ENCODE results near the gene TIMP1. TPM values are rescaled to one million over a fixed set of nuclear protein-coding genes. Genes with fewer than 3 reads are reported as not detected.

Gene TIMP1
- total and polyA plus RNA-seq, 2 experiments from 2014 or later: 671 to 5,452 TPM

- TF ChIP-seq EZH2 (IDR thresholded peaks at IDR 0.05; ENCODE audit: borderline replicate concordance): no peak
- TF ChIP-seq CTCF (IDR thresholded peaks at IDR 0.05; ENCODE audit: poor library complexity): no peak
- TF ChIP-seq EZH2phosphoT487 (IDR thresholded peaks at IDR 0.05; ENCODE audit: low read depth, severe bottlenecking, unreplicated experiment): no peak
- no peak overlapping the region for H3K4me3 ChIP-seq
Measured at GRCh38 chrX:47611489-47611888, 29.3 kb downstream of the TIMP1 start.

GRCh38 chrX:47611926-47612325 lies 29.7 kb downstream of the TIMP1 start:
- Histone ChIP-seq H4K20me1 (ENCODE audit: insufficient read depth, poor library complexity, severe bottlenecking) (no peaks in the 10 kb centered on the region), H3K9me3 (ENCODE audit: low read depth) (no peaks in the 10 kb centered on the region), H2AFZ (no peak overlapping the region), H3K4me2 (no peak overlapping the region), H3K36me3 (replicated peaks; ENCODE audit: insufficient read depth, low read depth) (no peaks in the 10 kb centered on the region), H3K4me3 (no peak overlapping the region), H3K9me2 (replicated peaks; ENCODE audit: insufficient read depth) (no peaks in the 10 kb centered on the region), H3K4me1 (ENCODE audit: insufficient read depth) (no peaks in the 10 kb centered on the region), H3K27me3 (no peaks in the 10 kb centered on the region), H3K27ac (no peak overlapping the region), H3K79me2 (no peaks in the 10 kb centered on the region)
- TF ChIP-seq CTCF (IDR thresholded peaks at IDR 0.05; ENCODE audit: poor library complexity) (no peak), EZH2phosphoT487 (IDR thresholded peaks at IDR 0.05; ENCODE audit: low read depth, severe bottlenecking, unreplicated experiment) (no peak), EZH2 (IDR thresholded peaks at IDR 0.05; ENCODE audit: borderline replicate concordance) (no peak)
- 67% methylated on average over 2 of the region's 2 CpGs for WGBS (ENCODE audit: low lambda C conversion rate, missing lambda C conversion rate)
- no peak for DNase-seq (ENCODE audit: low spot score)

More at GRCh38 chrX:47611489-47611888, 29.3 kb downstream of the TIMP1 start:
- Histone ChIP-seq H3K9me2 (replicated peaks; ENCODE audit: insufficient read depth) (no peaks in the 10 kb centered on the region), H3K27me3 (no peaks in the 10 kb centered on the region), H3K27ac (no peak overlapping the region), H3K4me2 (no peak overlapping the region), H3K4me1 (ENCODE audit: insufficient read depth) (no peaks in the 10 kb centered on the region), H2AFZ (no peak overlapping the region), H3K36me3 (replicated peaks; ENCODE audit: insufficient read depth, low read depth) (no peaks in the 10 kb centered on the region), H4K20me1 (ENCODE audit: insufficient read depth, poor library complexity, severe bottlenecking) (no peaks in the 10 kb centered on the region), H3K9me3 (ENCODE audit: low read depth) (no peaks in the 10 kb centered on the region), H3K79me2 (no peaks in the 10 kb centered on the region)
- DNase-seq (ENCODE audit: low spot score): no peak
- 67% methylated on average over 2 of the region's 2 CpGs for WGBS (ENCODE audit: low lambda C conversion rate, missing lambda C conversion rate)

- Histone ChIP-seq H3K27me3 (no peaks in the 10 kb centered on the region), H3K4me2 (no peak overlapping the region), H3K9me2 (replicated peaks; ENCODE audit: insufficient read depth) (no peaks in the 10 kb centered on the region), H3K27ac (no peak overlapping the region), H2AFZ (no peak overlapping the region), H3K79me2 (no peaks in the 10 kb centered on the region), H3K4me1 (ENCODE audit: insufficient read depth) (no peaks in the 10 kb centered on the region), H3K36me3 (replicated peaks; ENCODE audit: insufficient read depth, low read depth) (no peaks in the 10 kb centered on the region), H3K4me3 (no peak overlapping the region), H3K9me3 (ENCODE audit: low read depth) (no peaks in the 10 kb centered on the region), H4K20me1 (ENCODE audit: insufficient read depth, poor library complexity, severe bottlenecking) (no peaks in the 10 kb centered on the region)
- DNase-seq (ENCODE audit: low spot score): no peak
- TF ChIP-seq EZH2phosphoT487 (IDR thresholded peaks at IDR 0.05; ENCODE audit: low read depth, severe bottlenecking, unreplicated experiment) (no peak), CTCF (IDR thresholded peaks at IDR 0.05; ENCODE audit: poor library complexity) (no peak), EZH2 (IDR thresholded peaks at IDR 0.05; ENCODE audit: borderline replicate concordance) (no peak)
Measured at GRCh38 chrX:47612418-47612817, 30.2 kb downstream of the TIMP1 start.

- WGBS (ENCODE audit: low lambda C conversion rate, missing lambda C conversion rate): 86% methylated on average over 5 of the region's 8 CpGs
Measured at GRCh38 chrX:47613082-47613481, 30.8 kb downstream of the TIMP1 start.

More at GRCh38 chrX:47613082-47613481, 30.8 kb downstream of the TIMP1 start:
- no peak for DNase-seq (ENCODE audit: low spot score)
- Histone ChIP-seq H4K20me1 (ENCODE audit: insufficient read depth, poor library complexity, severe bottlenecking) (no peaks in the 10 kb centered on the region), H3K9me2 (replicated peaks; ENCODE audit: insufficient read depth) (no peaks in the 10 kb centered on the region), H3K9me3 (ENCODE audit: low read depth) (no peaks in the 10 kb centered on the region), H3K4me1 (ENCODE audit: insufficient read depth) (no peaks in the 10 kb centered on the region), H3K27me3 (no peaks in the 10 kb centered on the region), H3K4me2 (no peak overlapping the region), H3K36me3 (replicated peaks; ENCODE audit: insufficient read depth, low read depth) (no peaks in the 10 kb centered on the region), H3K4me3 (no peak overlapping the region), H2AFZ (no peak overlapping the region), H3K27ac (no peak overlapping the region), H3K79me2 (no peaks in the 10 kb centered on the region)
- TF ChIP-seq EZH2 (IDR thresholded peaks at IDR 0.05; ENCODE audit: borderline replicate concordance) (no peak), CTCF (IDR thresholded peaks at IDR 0.05; ENCODE audit: poor library complexity) (no peak), EZH2phosphoT487 (IDR thresholded peaks at IDR 0.05; ENCODE audit: low read depth, severe bottlenecking, unreplicated experiment) (no peak)

Data from hepatocyte (in vitro differentiated cells).